ENCODE data around the gene PXN. TPM values are rescaled to one million over a fixed set of nuclear protein-coding genes. Genes with fewer than 3 reads are reported as not detected.

Gene PXN
- total and polyA plus RNA-seq, 2 of the 13 experiments (the other 11 are each of a cell fraction or from before 2014, with no cell fraction given): 13.6 to 14.2 TPM

DNA sequence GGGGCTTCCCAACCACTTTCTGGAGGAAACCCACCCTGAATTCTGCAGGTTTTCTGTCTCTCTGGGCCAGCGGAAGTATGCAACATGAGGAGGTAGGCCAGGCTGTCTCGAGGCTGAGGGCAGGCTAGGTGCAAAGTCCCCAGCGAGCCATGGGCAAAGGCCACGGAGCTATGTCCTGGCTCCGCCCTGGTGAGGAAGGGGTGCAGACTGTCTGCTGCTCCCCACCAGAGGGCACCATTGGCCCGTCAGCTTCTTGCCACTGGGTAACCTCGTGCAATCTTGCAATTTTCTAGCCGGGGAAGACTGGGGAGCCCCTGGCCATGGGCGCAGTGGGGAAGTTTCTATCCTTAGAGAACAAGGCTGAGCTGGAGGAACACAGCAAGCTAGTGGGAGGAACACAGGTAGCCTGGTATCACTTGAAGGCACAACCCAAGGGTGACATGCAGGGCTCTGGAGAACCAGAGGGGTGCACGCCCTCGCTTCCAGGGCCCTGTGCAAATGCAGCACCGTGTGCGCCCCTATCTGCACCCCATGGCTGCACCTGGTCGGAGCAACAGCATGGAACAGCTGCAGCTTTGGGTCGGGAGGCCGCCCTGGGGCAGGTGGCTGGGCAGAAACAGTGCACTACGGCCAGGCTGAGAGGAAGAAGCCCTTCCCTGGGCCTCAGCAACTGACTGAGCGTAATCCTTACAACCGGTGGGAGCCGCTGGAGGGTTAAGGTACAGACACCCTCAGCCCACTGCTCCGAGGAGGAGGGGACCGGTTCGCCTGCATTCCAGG is 37.0 kb downstream of the PXN start (continued):
- TF ChIP-seq, protein P1, sequence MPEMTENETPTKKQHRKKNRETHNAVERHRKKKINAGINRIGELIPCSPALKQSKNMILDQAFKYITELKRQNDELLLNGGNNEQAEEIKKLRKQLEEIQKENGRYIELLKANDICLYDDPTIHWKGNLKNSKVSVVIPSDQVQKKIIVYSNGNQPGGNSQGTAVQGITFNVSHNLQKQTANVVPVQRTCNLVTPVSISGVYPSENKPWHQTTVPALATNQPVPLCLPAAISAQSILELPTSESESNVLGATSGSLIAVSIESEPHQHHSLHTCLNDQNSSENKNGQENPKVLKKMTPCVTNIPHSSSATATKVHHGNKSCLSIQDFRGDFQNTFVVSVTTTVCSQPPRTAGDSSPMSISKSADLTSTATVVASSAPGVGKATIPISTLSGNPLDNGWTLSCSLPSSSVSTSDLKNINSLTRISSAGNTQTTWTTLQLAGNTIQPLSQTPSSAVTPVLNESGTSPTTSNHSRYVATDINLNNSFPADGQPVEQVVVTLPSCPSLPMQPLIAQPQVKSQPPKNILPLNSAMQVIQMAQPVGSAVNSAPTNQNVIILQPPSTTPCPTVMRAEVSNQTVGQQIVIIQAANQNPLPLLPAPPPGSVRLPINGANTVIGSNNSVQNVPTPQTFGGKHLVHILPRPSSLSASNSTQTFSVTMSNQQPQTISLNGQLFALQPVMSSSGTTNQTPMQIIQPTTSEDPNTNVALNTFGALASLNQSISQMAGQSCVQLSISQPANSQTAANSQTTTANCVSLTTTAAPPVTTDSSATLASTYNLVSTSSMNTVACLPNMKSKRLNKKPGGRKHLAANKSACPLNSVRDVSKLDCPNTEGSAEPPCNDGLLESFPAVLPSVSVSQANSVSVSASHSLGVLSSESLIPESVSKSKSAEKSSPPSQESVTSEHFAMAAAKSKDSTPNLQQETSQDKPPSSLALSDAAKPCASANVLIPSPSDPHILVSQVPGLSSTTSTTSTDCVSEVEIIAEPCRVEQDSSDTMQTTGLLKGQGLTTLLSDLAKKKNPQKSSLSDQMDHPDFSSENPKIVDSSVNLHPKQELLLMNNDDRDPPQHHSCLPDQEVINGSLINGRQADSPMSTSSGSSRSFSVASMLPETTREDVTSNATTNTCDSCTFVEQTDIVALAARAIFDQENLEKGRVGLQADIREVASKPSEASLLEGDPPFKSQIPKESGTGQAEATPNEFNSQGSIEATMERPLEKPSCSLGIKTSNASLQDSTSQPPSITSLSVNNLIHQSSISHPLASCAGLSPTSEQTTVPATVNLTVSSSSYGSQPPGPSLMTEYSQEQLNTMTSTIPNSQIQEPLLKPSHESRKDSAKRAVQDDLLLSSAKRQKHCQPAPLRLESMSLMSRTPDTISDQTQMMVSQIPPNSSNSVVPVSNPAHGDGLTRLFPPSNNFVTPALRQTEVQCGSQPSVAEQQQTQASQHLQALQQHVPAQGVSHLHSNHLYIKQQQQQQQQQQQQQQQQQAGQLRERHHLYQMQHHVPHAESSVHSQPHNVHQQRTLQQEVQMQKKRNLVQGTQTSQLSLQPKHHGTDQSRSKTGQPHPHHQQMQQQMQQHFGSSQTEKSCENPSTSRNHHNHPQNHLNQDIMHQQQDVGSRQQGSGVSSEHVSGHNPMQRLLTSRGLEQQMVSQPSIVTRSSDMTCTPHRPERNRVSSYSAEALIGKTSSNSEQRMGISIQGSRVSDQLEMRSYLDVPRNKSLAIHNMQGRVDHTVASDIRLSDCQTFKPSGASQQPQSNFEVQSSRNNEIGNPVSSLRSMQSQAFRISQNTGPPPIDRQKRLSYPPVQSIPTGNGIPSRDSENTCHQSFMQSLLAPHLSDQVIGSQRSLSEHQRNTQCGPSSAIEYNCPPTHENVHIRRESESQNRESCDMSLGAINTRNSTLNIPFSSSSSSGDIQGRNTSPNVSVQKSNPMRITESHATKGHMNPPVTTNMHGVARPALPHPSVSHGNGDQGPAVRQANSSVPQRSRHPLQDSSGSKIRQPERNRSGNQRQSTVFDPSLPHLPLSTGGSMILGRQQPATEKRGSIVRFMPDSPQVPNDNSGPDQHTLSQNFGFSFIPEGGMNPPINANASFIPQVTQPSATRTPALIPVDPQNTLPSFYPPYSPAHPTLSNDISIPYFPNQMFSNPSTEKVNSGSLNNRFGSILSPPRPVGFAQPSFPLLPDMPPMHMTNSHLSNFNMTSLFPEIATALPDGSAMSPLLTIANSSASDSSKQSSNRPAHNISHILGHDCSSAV (CRISPR knock-in tag; IDR thresholded peaks at IDR 0.05; ENCODE audit: borderline replicate concordance): no peak
- TF ChIP-seq ZNF563 (CRISPR knock-in tag; IDR thresholded peaks at IDR 0.05) (no peak), ZNF850 (CRISPR knock-in tag; conservative IDR thresholded peaks at IDR 0.05) (no peak), ATRX (CRISPR knock-in tag; IDR thresholded peaks at IDR 0.05; ENCODE audit: borderline replicate concordance) (no peak), ZNF207 (IDR thresholded peaks at IDR 0.05; ENCODE audit: borderline replicate concordance) (no peak), PHF5A (CRISPR knock-in tag; IDR thresholded peaks at IDR 0.05; ENCODE audit: low read depth, unreplicated experiment) (peak; percentile 68), ZNF761 (CRISPR knock-in tag; conservative IDR thresholded peaks at IDR 0.05) (no peak), ONECUT2 (CRISPR knock-in tag; IDR thresholded peaks at IDR 0.05) (no peak), MAFF (IDR thresholded peaks at IDR 0.05; ENCODE audit: low read depth, low read length) (peak; percentile 73), MIXL1 (CRISPR knock-in tag; IDR thresholded peaks at IDR 0.05) (peak; percentile 81), FOXP1 (IDR thresholded peaks at IDR 0.05) (no peak), FOXP1 (CRISPR knock-in tag; IDR thresholded peaks at IDR 0.05) (peak; percentile 47; the same call in 1 of the 2 replicates), BRCA1 (CRISPR knock-in tag; IDR thresholded peaks at IDR 0.05) (no peak), ZMYM2 (CRISPR knock-in tag; IDR thresholded peaks at IDR 0.05) (no peak; the same call in 1 of the 2 replicates), THYN1 (CRISPR knock-in tag; IDR thresholded peaks at IDR 0.05; ENCODE audit: borderline replicate concordance, low read depth) (no peak), ZBTB3 (CRISPR knock-in tag; IDR thresholded peaks at IDR 0.05; ENCODE audit: borderline replicate concordance, low read depth) (peak; percentile 62; the same call in 1 of the 2 replicates), ZNF317 (CRISPR knock-in tag; IDR thresholded peaks at IDR 0.05) (no peak)
- TF ChIP-seq, protein P2, sequence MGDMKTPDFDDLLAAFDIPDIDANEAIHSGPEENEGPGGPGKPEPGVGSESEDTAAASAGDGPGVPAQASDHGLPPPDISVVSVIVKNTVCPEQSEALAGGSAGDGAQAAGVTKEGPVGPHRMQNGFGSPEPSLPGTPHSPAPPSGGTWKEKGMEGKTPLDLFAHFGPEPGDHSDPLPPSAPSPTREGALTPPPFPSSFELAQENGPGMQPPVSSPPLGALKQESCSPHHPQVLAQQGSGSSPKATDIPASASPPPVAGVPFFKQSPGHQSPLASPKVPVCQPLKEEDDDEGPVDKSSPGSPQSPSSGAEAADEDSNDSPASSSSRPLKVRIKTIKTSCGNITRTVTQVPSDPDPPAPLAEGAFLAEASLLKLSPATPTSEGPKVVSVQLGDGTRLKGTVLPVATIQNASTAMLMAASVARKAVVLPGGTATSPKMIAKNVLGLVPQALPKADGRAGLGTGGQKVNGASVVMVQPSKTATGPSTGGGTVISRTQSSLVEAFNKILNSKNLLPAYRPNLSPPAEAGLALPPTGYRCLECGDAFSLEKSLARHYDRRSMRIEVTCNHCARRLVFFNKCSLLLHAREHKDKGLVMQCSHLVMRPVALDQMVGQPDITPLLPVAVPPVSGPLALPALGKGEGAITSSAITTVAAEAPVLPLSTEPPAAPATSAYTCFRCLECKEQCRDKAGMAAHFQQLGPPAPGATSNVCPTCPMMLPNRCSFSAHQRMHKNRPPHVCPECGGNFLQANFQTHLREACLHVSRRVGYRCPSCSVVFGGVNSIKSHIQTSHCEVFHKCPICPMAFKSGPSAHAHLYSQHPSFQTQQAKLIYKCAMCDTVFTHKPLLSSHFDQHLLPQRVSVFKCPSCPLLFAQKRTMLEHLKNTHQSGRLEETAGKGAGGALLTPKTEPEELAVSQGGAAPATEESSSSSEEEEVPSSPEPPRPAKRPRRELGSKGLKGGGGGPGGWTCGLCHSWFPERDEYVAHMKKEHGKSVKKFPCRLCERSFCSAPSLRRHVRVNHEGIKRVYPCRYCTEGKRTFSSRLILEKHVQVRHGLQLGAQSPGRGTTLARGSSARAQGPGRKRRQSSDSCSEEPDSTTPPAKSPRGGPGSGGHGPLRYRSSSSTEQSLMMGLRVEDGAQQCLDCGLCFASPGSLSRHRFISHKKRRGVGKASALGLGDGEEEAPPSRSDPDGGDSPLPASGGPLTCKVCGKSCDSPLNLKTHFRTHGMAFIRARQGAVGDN (CRISPR knock-in tag; IDR thresholded peaks at IDR 0.05): peak; percentile 98

All from HepG2 (cell line).